ENCODE results near the gene HADH. TPM values are rescaled to one million over a fixed set of nuclear protein-coding genes. Genes with fewer than 3 reads are reported as not detected.

HADH gene
- total RNA-seq, 1 donor from 2014 or later = 40.2 TPM

GRCh38 chr4:107972605-107973004, 17.1 kb upstream of the HADH start:
- Histone ChIP-seq H3K27me3 (ENCODE audit: control insufficient read depth in 3 of 3, insufficient read depth in 3 of 3, low read length in 3 of 3) (no peaks in the 10 kb centered on the region), H3K4me1 (ENCODE audit: control insufficient read depth in 3 of 3, insufficient read depth in 3 of 3, low read length in 3 of 3) (no peaks in the 10 kb centered on the region), H3K36me3 (ENCODE audit: control insufficient read depth in 3 of 3, insufficient read depth in 3 of 3, low read length in 3 of 3) (no peaks in the 10 kb centered on the region), H3K9ac (ENCODE audit: low read depth in 1 of 3, low read length in 3 of 3) (no peak overlapping the region), H3K9me3 (ENCODE audit: control insufficient read depth in 3 of 3, low read length in 3 of 3) (no peaks in the 10 kb centered on the region), H3K4me3 (ENCODE audit: low read length in 3 of 3) (no peak overlapping the region), H3K27ac (ENCODE audit: low read depth, low read length) (no peak overlapping the region)

GRCh38 chr4:107974523-107974922, 15.2 kb upstream of the HADH start:
- Histone ChIP-seq H3K4me3 (ENCODE audit: low read length in 3 of 3) (no peak overlapping the region), H3K4me1 (ENCODE audit: control insufficient read depth in 3 of 3, insufficient read depth in 3 of 3, low read length in 3 of 3) (peaks cover 0 to 9% (median 4%) of the 10 kb centered on the region in 3 donors), H3K9ac (ENCODE audit: low read depth in 1 of 3, low read length in 3 of 3) (no peak overlapping the region), H3K27ac (ENCODE audit: low read depth, low read length) (no peak overlapping the region), H3K9me3 (ENCODE audit: control insufficient read depth in 3 of 3, low read length in 3 of 3) (no peaks in the 10 kb centered on the region), H3K27me3 (ENCODE audit: control insufficient read depth in 3 of 3, insufficient read depth in 3 of 3, low read length in 3 of 3) (no peaks in the 10 kb centered on the region), H3K36me3 (ENCODE audit: control insufficient read depth in 3 of 3, insufficient read depth in 3 of 3, low read length in 3 of 3) (no peaks in the 10 kb centered on the region)

- Histone ChIP-seq H3K4me1 (ENCODE audit: control insufficient read depth in 3 of 3, insufficient read depth in 3 of 3, low read length in 3 of 3) (peaks cover 0 to 9% (median 4%) of the 10 kb centered on the region in 3 donors), H3K27ac (ENCODE audit: low read depth, low read length) (no peak overlapping the region), H3K9me3 (ENCODE audit: control insufficient read depth in 3 of 3, low read length in 3 of 3) (no peaks in the 10 kb centered on the region), H3K36me3 (ENCODE audit: control insufficient read depth in 3 of 3, insufficient read depth in 3 of 3, low read length in 3 of 3) (no peaks in the 10 kb centered on the region), H3K27me3 (ENCODE audit: control insufficient read depth in 3 of 3, insufficient read depth in 3 of 3, low read length in 3 of 3) (no peaks in the 10 kb centered on the region), H3K4me3 (ENCODE audit: low read length in 3 of 3) (no peak overlapping the region), H3K9ac (ENCODE audit: low read depth in 1 of 3, low read length in 3 of 3) (no peak overlapping the region)
Observed at GRCh38 chr4:107977482-107977881, 12.2 kb upstream of the HADH start.

GRCh38 chr4:107977966-107978705, 11.6 kb upstream of the HADH start:
- Histone ChIP-seq H3K4me1 (ENCODE audit: control insufficient read depth in 3 of 3, insufficient read depth in 3 of 3, low read length in 3 of 3) (peaks cover 0 to 9% (median 4%) of the 10 kb centered on the region in 3 donors), H3K36me3 (ENCODE audit: control insufficient read depth in 3 of 3, insufficient read depth in 3 of 3, low read length in 3 of 3) (no peaks in the 10 kb centered on the region), H3K4me3 (ENCODE audit: low read length in 3 of 3) (no peak overlapping the region), H3K27me3 (ENCODE audit: control insufficient read depth in 3 of 3, insufficient read depth in 3 of 3, low read length in 3 of 3) (no peaks in the 10 kb centered on the region), H3K27ac (ENCODE audit: low read depth, low read length) (no peak overlapping the region), H3K9me3 (ENCODE audit: control insufficient read depth in 3 of 3, low read length in 3 of 3) (no peaks in the 10 kb centered on the region), H3K9ac (ENCODE audit: low read depth in 1 of 3, low read length in 3 of 3) (no peak overlapping the region)

- H3K9me3 ChIP-seq (ENCODE audit: control insufficient read depth in 3 of 3, low read length in 3 of 3) = no peaks in the 10 kb centered on the region
- no peak overlapping the region for H3K4me3 ChIP-seq (ENCODE audit: low read length in 3 of 3)
- peaks cover 0 to 9% (median 4%) of the 10 kb centered on the region in 3 donors for H3K4me1 ChIP-seq (ENCODE audit: control insufficient read depth in 3 of 3, insufficient read depth in 3 of 3, low read length in 3 of 3)
- H3K27me3 ChIP-seq (ENCODE audit: control insufficient read depth in 3 of 3, insufficient read depth in 3 of 3, low read length in 3 of 3) = no peaks in the 10 kb centered on the region
- H3K36me3 ChIP-seq (ENCODE audit: control insufficient read depth in 3 of 3, insufficient read depth in 3 of 3, low read length in 3 of 3) = no peaks in the 10 kb centered on the region
- no peak overlapping the region for H3K9ac ChIP-seq (ENCODE audit: low read depth in 1 of 3, low read length in 3 of 3)
- H3K27ac ChIP-seq (ENCODE audit: low read depth, low read length) = no peak overlapping the region
Observed at GRCh38 chr4:107978716-107979451, 10.8 kb upstream of the HADH start.

GRCh38 chr4:107987916-107988762, 1.6 kb upstream of the HADH start:
- peak overlapping the region; percentile 81 to 97 (median 94) for H3K9ac ChIP-seq (ENCODE audit: low read depth in 1 of 3, low read length in 3 of 3)
- H3K9me3 ChIP-seq (ENCODE audit: control insufficient read depth in 3 of 3, low read length in 3 of 3) = no peaks in the 10 kb centered on the region
- peak overlapping the region; percentile 97 for H3K27ac ChIP-seq (ENCODE audit: low read depth, low read length)
- H3K4me3 ChIP-seq (ENCODE audit: low read length in 3 of 3) = peak overlapping the region; percentile 90 to 94 (median 93)
- no peaks in the 10 kb centered on the region for H3K27me3 ChIP-seq (ENCODE audit: control insufficient read depth in 3 of 3, insufficient read depth in 3 of 3, low read length in 3 of 3)
- no peaks in the 10 kb centered on the region for H3K36me3 ChIP-seq (ENCODE audit: control insufficient read depth in 3 of 3, insufficient read depth in 3 of 3, low read length in 3 of 3)
- H3K4me1 ChIP-seq (ENCODE audit: control insufficient read depth in 3 of 3, insufficient read depth in 3 of 3, low read length in 3 of 3) = peaks cover 11 to 27% (median 23%) of the 10 kb centered on the region in 3 donors

- Histone ChIP-seq H3K27ac (ENCODE audit: low read depth, low read length) (peak overlapping the region; percentile 97), H3K27me3 (ENCODE audit: control insufficient read depth in 3 of 3, insufficient read depth in 3 of 3, low read length in 3 of 3) (no peaks in the 10 kb centered on the region), H3K9ac (ENCODE audit: low read depth in 1 of 3, low read length in 3 of 3) (peak overlapping the region; percentile 81 to 97 (median 94)), H3K36me3 (ENCODE audit: control insufficient read depth in 3 of 3, insufficient read depth in 3 of 3, low read length in 3 of 3) (no peaks in the 10 kb centered on the region), H3K9me3 (ENCODE audit: control insufficient read depth in 3 of 3, low read length in 3 of 3) (no peaks in the 10 kb centered on the region), H3K4me3 (ENCODE audit: low read length in 3 of 3) (peak overlapping the region; percentile 90 to 94 (median 93)), H3K4me1 (ENCODE audit: control insufficient read depth in 3 of 3, insufficient read depth in 3 of 3, low read length in 3 of 3) (peaks cover 16 to 30% (median 26%) of the 10 kb centered on the region in 3 donors)
Observed at GRCh38 chr4:107988763-107989035, 990 bp upstream of the HADH start.

GRCh38 chr4:107989162-107989536, 540 bp upstream of the HADH start:
- Histone ChIP-seq H3K27ac (ENCODE audit: low read depth, low read length) (peak overlapping the region; percentile 97), H3K27me3 (ENCODE audit: control insufficient read depth in 3 of 3, insufficient read depth in 3 of 3, low read length in 3 of 3) (no peaks in the 10 kb centered on the region), H3K9ac (ENCODE audit: low read depth in 1 of 3, low read length in 3 of 3) (peak overlapping the region; percentile 81 to 97 (median 94)), H3K4me3 (ENCODE audit: low read length in 3 of 3) (peak overlapping the region; percentile 90 to 94 (median 93)), H3K9me3 (ENCODE audit: control insufficient read depth in 3 of 3, low read length in 3 of 3) (no peaks in the 10 kb centered on the region), H3K4me1 (ENCODE audit: control insufficient read depth in 3 of 3, insufficient read depth in 3 of 3, low read length in 3 of 3) (peaks cover 19 to 35% (median 31%) of the 10 kb centered on the region in 3 donors), H3K36me3 (ENCODE audit: control insufficient read depth in 3 of 3, insufficient read depth in 3 of 3, low read length in 3 of 3) (no peaks in the 10 kb centered on the region)

GRCh38 chr4:107991945-107992630, 2.4 kb downstream of the HADH start:
- Histone ChIP-seq H3K4me1 (ENCODE audit: control insufficient read depth in 3 of 3, insufficient read depth in 3 of 3, low read length in 3 of 3) (peaks cover 46 to 57% (median 55%) of the 10 kb centered on the region in 3 donors), H3K36me3 (ENCODE audit: control insufficient read depth in 3 of 3, insufficient read depth in 3 of 3, low read length in 3 of 3) (no peaks in the 10 kb centered on the region), H3K9ac (ENCODE audit: low read depth in 1 of 3, low read length in 3 of 3) (peak overlapping the region; percentile 93 to 97 (median 96)), H3K4me3 (ENCODE audit: low read length in 3 of 3) (peak overlapping the region; percentile 90 to 94 (median 93)), H3K27ac (ENCODE audit: low read depth, low read length) (peak overlapping the region; percentile 97), H3K27me3 (ENCODE audit: control insufficient read depth in 3 of 3, insufficient read depth in 3 of 3, low read length in 3 of 3) (no peaks in the 10 kb centered on the region), H3K9me3 (ENCODE audit: control insufficient read depth in 3 of 3, low read length in 3 of 3) (no peaks in the 10 kb centered on the region)
